OCI-LY7 (cell line): ENCODE measurements around the gene SLC44A2.

Source experiments
- CTCF ChIP-seq: fragments of 200-600 bp; sonication (generic); conservative IDR thresholded peaks from 2 replicates; pipeline ENCODE4 v1.5.1; 2014; ENCODE audit warnings: mild to moderate bottlenecking, antibody characterized with exemption, low read length, moderate library complexity, mixed read lengths
- EZH2phosphoT487 ChIP-seq: fragments of 200-600 bp; sonication (generic); IDR thresholded peaks from 2 replicates; pipeline ENCODE4 v1.6.1; 2018; ENCODE audit warnings: low read depth, borderline replicate concordance, mild to moderate bottlenecking, mixed run types, antibody characterized with exemption, low read length, moderate library complexity, mixed read lengths

GRCh38 chr19:10661946-10662345, 36.6 kb downstream of the SLC44A2 start:
- no peak for TF ChIP-seq CTCF
- TF ChIP-seq EZH2phosphoT487 = no peak
